ENCODE results near the gene RASSF3.

Gene RASSF3

GRCh38 chr12:64707926-64708325, 97.6 kb downstream of the RASSF3 start:
- TF ChIP-seq CTCF (IDR thresholded peaks at IDR 0.05; ENCODE audit: low read depth, low read length), result no peak
- TF ChIP-seq EZH2phosphoT487 (IDR thresholded peaks at IDR 0.05; ENCODE audit: low read depth), result no peak
- Histone ChIP-seq H3K4me1 (ENCODE audit: low read length) (no peaks in the 10 kb centered on the region), H3K4me2 (ENCODE audit: low read length) (no peak overlapping the region), H3K9ac (ENCODE audit: low read length) (no peak overlapping the region), H4K20me1 (ENCODE audit: insufficient read depth, low read length) (no peaks in the 10 kb centered on the region), H3K27me3 (ENCODE audit: low read depth, low read length) (no peaks in the 10 kb centered on the region), H2AFZ (ENCODE audit: low read depth, low read length) (no peak overlapping the region), H3K4me3 (ENCODE audit: low read length) (no peak overlapping the region), H3K36me3 (replicated peaks; ENCODE audit: low read depth, low read length) (peaks cover 7% of the 10 kb centered on the region), H3K27ac (ENCODE audit: low read length) (no peak overlapping the region), H3K79me2 (ENCODE audit: low read length) (no peaks in the 10 kb centered on the region), H3K9me3 (ENCODE audit: insufficient read depth, low read length) (no peaks in the 10 kb centered on the region)

GRCh38 chr12:64709429-64709828, 99.1 kb downstream of the RASSF3 start:
- Histone ChIP-seq H3K27ac (ENCODE audit: low read length) (no peak overlapping the region), H2AFZ (ENCODE audit: low read depth, low read length) (no peak overlapping the region), H4K20me1 (ENCODE audit: insufficient read depth, low read length) (no peaks in the 10 kb centered on the region), H3K9ac (ENCODE audit: low read length) (no peak overlapping the region), H3K9me3 (ENCODE audit: insufficient read depth, low read length) (no peaks in the 10 kb centered on the region), H3K4me3 (ENCODE audit: low read length) (no peak overlapping the region), H3K4me2 (ENCODE audit: low read length) (no peak overlapping the region), H3K36me3 (replicated peaks; ENCODE audit: low read depth, low read length) (peaks cover 7% of the 10 kb centered on the region), H3K79me2 (ENCODE audit: low read length) (no peaks in the 10 kb centered on the region), H3K4me1 (ENCODE audit: low read length) (peaks cover 2% of the 10 kb centered on the region), H3K27me3 (ENCODE audit: low read depth, low read length) (no peaks in the 10 kb centered on the region)
- TF ChIP-seq EZH2phosphoT487 (IDR thresholded peaks at IDR 0.05; ENCODE audit: low read depth), result no peak

GRCh38 chr12:64713376-64713775, 103.1 kb downstream of the RASSF3 start:
- Histone ChIP-seq H3K79me2 (ENCODE audit: low read length) (no peaks in the 10 kb centered on the region), H3K9me3 (ENCODE audit: insufficient read depth, low read length) (no peaks in the 10 kb centered on the region), H3K4me1 (ENCODE audit: low read length) (peaks cover 8% of the 10 kb centered on the region), H4K20me1 (ENCODE audit: insufficient read depth, low read length) (no peaks in the 10 kb centered on the region), H3K9ac (ENCODE audit: low read length) (no peak overlapping the region), H3K27ac (ENCODE audit: low read length) (no peak overlapping the region), H2AFZ (ENCODE audit: low read depth, low read length) (no peak overlapping the region), H3K4me2 (ENCODE audit: low read length) (no peak overlapping the region), H3K36me3 (replicated peaks; ENCODE audit: low read depth, low read length) (peaks cover 18% of the 10 kb centered on the region), H3K27me3 (ENCODE audit: low read depth, low read length) (no peaks in the 10 kb centered on the region), H3K4me3 (ENCODE audit: low read length) (no peak overlapping the region)
- TF ChIP-seq CTCF (IDR thresholded peaks at IDR 0.05; ENCODE audit: low read depth, low read length), result no peak

GRCh38 chr12:64714551-64714968, 104.3 kb downstream of the RASSF3 start:
- no peak overlapping the region for H2AFZ ChIP-seq (ENCODE audit: low read depth, low read length)
- peaks cover 8% of the 10 kb centered on the region for H3K4me1 ChIP-seq (ENCODE audit: low read length)
- H3K4me2 ChIP-seq (ENCODE audit: low read length), result no peak overlapping the region
- H3K36me3 ChIP-seq (replicated peaks; ENCODE audit: low read depth, low read length), result peaks cover 14% of the 10 kb centered on the region
- no peaks in the 10 kb centered on the region for H3K9me3 ChIP-seq (ENCODE audit: insufficient read depth, low read length)
- no peaks in the 10 kb centered on the region for H4K20me1 ChIP-seq (ENCODE audit: insufficient read depth, low read length)
- H3K9ac ChIP-seq (ENCODE audit: low read length), result no peak overlapping the region
- TF ChIP-seq EZH2phosphoT487 (IDR thresholded peaks at IDR 0.05; ENCODE audit: low read depth), result no peak
- no peak for TF ChIP-seq CTCF (IDR thresholded peaks at IDR 0.05; ENCODE audit: low read depth, low read length)
- H3K27me3 ChIP-seq (ENCODE audit: low read depth, low read length), result no peaks in the 10 kb centered on the region
- H3K27ac ChIP-seq (ENCODE audit: low read length), result 0 out of 2 replicates have a peak overlapping the region, but pooled peaks have one; percentile 21
- H3K79me2 ChIP-seq (ENCODE audit: low read length), result no peaks in the 10 kb centered on the region
- no peak overlapping the region for H3K4me3 ChIP-seq (ENCODE audit: low read length)

- no peaks in the 10 kb centered on the region for H3K27me3 ChIP-seq (ENCODE audit: low read depth, low read length)
- H3K4me1 ChIP-seq (ENCODE audit: low read length), result peaks cover 8% of the 10 kb centered on the region
- H2AFZ ChIP-seq (ENCODE audit: low read depth, low read length), result no peak overlapping the region
- H3K36me3 ChIP-seq (replicated peaks; ENCODE audit: low read depth, low read length), result peaks cover 12% of the 10 kb centered on the region
- H3K79me2 ChIP-seq (ENCODE audit: low read length), result no peaks in the 10 kb centered on the region
- H3K4me2 ChIP-seq (ENCODE audit: low read length), result no peak overlapping the region
- no peaks in the 10 kb centered on the region for H4K20me1 ChIP-seq (ENCODE audit: insufficient read depth, low read length)
- TF ChIP-seq CTCF (IDR thresholded peaks at IDR 0.05; ENCODE audit: low read depth, low read length) (no peak), EZH2phosphoT487 (IDR thresholded peaks at IDR 0.05; ENCODE audit: low read depth) (no peak)
- H3K9ac ChIP-seq (ENCODE audit: low read length), result no peak overlapping the region
- no peak overlapping the region for H3K4me3 ChIP-seq (ENCODE audit: low read length)
- H3K9me3 ChIP-seq (ENCODE audit: insufficient read depth, low read length), result no peaks in the 10 kb centered on the region
- H3K27ac ChIP-seq (ENCODE audit: low read length), result no peak overlapping the region
These were observed 106.1 kb downstream of the RASSF3 start for GRCh38 chr12:64716371-64716770.

All from OCI-LY3 (cell line).